ENCODE data around the gene PIGZ. TPM values are rescaled to one million over a fixed set of nuclear protein-coding genes. Genes with fewer than 3 reads are reported as not detected.
A peak's percentile ranks its signal among the peaks of the same experiment; 100 is the strongest.

Gene PIGZ
- total and polyA plus RNA-seq, 9 of the 15 experiments (the other 6 are each of a cell fraction or from before 2014, with no cell fraction given), result 0.15 to 1.8 (median 0.76) TPM

- TF ChIP-seq MLLT1 (IDR thresholded peaks at IDR 0.05) (peak in 1 of 2 experiments; percentile 75; a peak in 2 of 4 replicates), TBP (optimal IDR thresholded peaks at IDR 0.05; ENCODE audit: low read depth, low read length) (no peak), ZFX (CRISPR knock-in tag; IDR thresholded peaks at IDR 0.05) (peak; percentile 63), NFE2 (IDR thresholded peaks at IDR 0.05; ENCODE audit: low read depth) (no peak), PKNOX1 (IDR thresholded peaks at IDR 0.05) (no peak), FOXK1 (CRISPR knock-in tag; IDR thresholded peaks at IDR 0.05; ENCODE audit: borderline replicate concordance) (no peak), SREBF2 (CRISPR knock-in tag; IDR thresholded peaks at IDR 0.05) (no peak), ZFPM2 (CRISPR knock-in tag; IDR thresholded peaks at IDR 0.05) (no peak), ZNF124 (CRISPR knock-in tag; IDR thresholded peaks at IDR 0.05) (no peak), NRF1 (conservative IDR thresholded peaks at IDR 0.05 in 1 of 2, IDR thresholded peaks at IDR 0.05 in 1 of 2) (0 out of 4 replicates have a peak, but pooled peaks of 1 of the 2 experiments have one; percentile 14), GTF2A2 (tag; IDR thresholded peaks at IDR 0.05) (no peak), SMARCE1 (IDR thresholded peaks at IDR 0.05) (0 out of 2 replicates have a peak, but pooled peaks have one; percentile 13), RBM14 (IDR thresholded peaks at IDR 0.05; ENCODE audit: borderline replicate concordance, insufficient read depth, low read depth, low read length) (no peak), PRMT5 (CRISPR knock-in tag; IDR thresholded peaks at IDR 0.05) (no peak), KDM5B (IDR thresholded peaks at IDR 0.05; ENCODE audit: insufficient replicate concordance, low read depth, low read length) (no peak), ZNF766 (CRISPR knock-in tag; conservative IDR thresholded peaks at IDR 0.05) (no peak), RB1 (IDR thresholded peaks at IDR 0.05; ENCODE audit: low read depth) (peak; percentile 32; the same call in 1 of the 2 replicates), GABPB1 (CRISPR knock-in tag; IDR thresholded peaks at IDR 0.05) (peak; percentile 45; the same call in 1 of the 2 replicates), SP1 (CRISPR knock-in tag; IDR thresholded peaks at IDR 0.05) (no peak), CHD2 (IDR thresholded peaks at IDR 0.05; ENCODE audit: low read depth, low read length) (no peak), YY1 (IDR thresholded peaks at IDR 0.05; ENCODE audit: borderline replicate concordance in 1 of 3, control insufficient read depth in 1 of 3, extremely low read depth in 1 of 3, insufficient read depth in 3 of 3, insufficient read length in 1 of 3, insufficient replicate concordance in 2 of 3, low read depth in 1 of 3, low read length in 2 of 3) (peak in 1 of 3 experiments; percentile 10), FOXJ2 (tag; IDR thresholded peaks at IDR 0.05) (no peak), SRSF1 (IDR thresholded peaks at IDR 0.05; ENCODE audit: low read depth, low read length) (no peak), ZNF512 (tag; IDR thresholded peaks at IDR 0.05) (peak; percentile 43; the same call in 1 of the 2 replicates)
Observed at GRCh38 chr3:196948442-196949284, 20.0 kb downstream of the PIGZ start (continued).
